ENCODE results near the gene SYNGR1.

The SYNGR1 gene

GRCh38 chr22:39303358-39303757 is 46.4 kb upstream of the SYNGR1 start:
- DNase-seq (ENCODE audit: extremely low spot score), result no peak
- POLR2A ChIA-PET, result interaction anchor here (1.1 to 4.9 kb wide), 2 partner anchors 13 to 14 kb away, joined by 4 to 69 read pairs; partner anchors contain the start of gene RPL3
- CTCF ChIA-PET, result interaction anchor here (0.7 to 11.6 kb wide), 5 partner anchors 9 to 133 kb away, joined by 3 to 131 read pairs (median 7); partner anchors contain the start of gene RPL3
- no peak for TF ChIP-seq CTCF (IDR thresholded peaks at IDR 0.05; ENCODE audit: control extremely low read depth, extremely low read depth, low read depth, missing control alignments)

GRCh38 chr22:39303892-39304671 is 45.7 kb upstream of the SYNGR1 start:
- POLR2A ChIA-PET, result interaction anchor here (1.1 to 4.9 kb wide), 2 partner anchors 13 kb away, joined by 4 to 69 read pairs; partner anchors contain the start of gene RPL3
- CTCF ChIA-PET, result interaction anchor here (1.2 to 11.6 kb wide), 5 partner anchors 9 to 133 kb away, joined by 3 to 131 read pairs (median 7); partner anchors contain the start of gene RPL3

GRCh38 chr22:39306456-39307361 is 43.1 kb upstream of the SYNGR1 start:
- TF ChIP-seq CTCF (IDR thresholded peaks at IDR 0.05; ENCODE audit: control extremely low read depth, extremely low read depth, low read depth, missing control alignments), result peak; percentile 47
- DNase-seq (ENCODE audit: extremely low spot score), result no peak
- ChIA-PET POLR2A (interaction anchor here (0.6 to 4.9 kb wide), 3 partner anchors 10 to 135 kb away, joined by 3 to 69 read pairs (median 3); partner anchors contain the start of gene RPL3), CTCF (interaction anchor here (0.9 to 11.6 kb wide), 13 partner anchors 10 to 208 kb away, joined by 3 to 131 read pairs (median 5); partner anchors contain the start of gene RPL3)

More at GRCh38 chr22:39303892-39304671, 45.7 kb upstream of the SYNGR1 start:
- TF ChIP-seq CTCF (IDR thresholded peaks at IDR 0.05; ENCODE audit: control extremely low read depth, extremely low read depth, low read depth, missing control alignments), result no peak
- DNase-seq (ENCODE audit: extremely low spot score), result no peak

- ChIA-PET POLR2A (interaction anchor here (1.0 to 2.9 kb wide), 3 partner anchors 10 to 211 kb away, joined by 3 to 41 read pairs (median 4); partner anchors contain the start of genes ATF4 and RPL3), CTCF (interaction anchor here (0.7 to 4.7 kb wide), 5 partner anchors 10 to 439 kb away, joined by 3 to 84 read pairs (median 4); no protein-coding TSS in a partner anchor)
- TF ChIP-seq CTCF (IDR thresholded peaks at IDR 0.05; ENCODE audit: control extremely low read depth, extremely low read depth, low read depth, missing control alignments), result no peak
- DNase-seq (ENCODE audit: extremely low spot score), result no peak
Measured at GRCh38 chr22:39308614-39309363, 41.0 kb upstream of the SYNGR1 start.

GRCh38 chr22:39309364-39309861 is 40.4 kb upstream of the SYNGR1 start:
- DNase-seq (ENCODE audit: extremely low spot score), result no peak
- ChIA-PET CTCF (interaction anchor here (0.7 to 4.7 kb wide), 6 partner anchors 9 to 440 kb away, joined by 3 to 84 read pairs (median 5); no protein-coding TSS in a partner anchor), POLR2A (interaction anchor here (1.0 to 2.9 kb wide), 5 partner anchors 10 to 540 kb away, joined by 3 to 41 read pairs (median 4); partner anchors contain the start of genes ATF4 and RPL3)
- TF ChIP-seq CTCF (IDR thresholded peaks at IDR 0.05; ENCODE audit: control extremely low read depth, extremely low read depth, low read depth, missing control alignments), result peak; percentile 2

Data from GM10248 (cell line).